Measurements from ENCODE around the gene SLC39A9. TPM values are rescaled to one million over a fixed set of nuclear protein-coding genes. Genes with fewer than 3 reads are reported as not detected.

The SLC39A9 gene
- total RNA-seq, 6 donors from 2014 or later, result 17.8 to 70.4 (median 54.0) TPM

DNA sequence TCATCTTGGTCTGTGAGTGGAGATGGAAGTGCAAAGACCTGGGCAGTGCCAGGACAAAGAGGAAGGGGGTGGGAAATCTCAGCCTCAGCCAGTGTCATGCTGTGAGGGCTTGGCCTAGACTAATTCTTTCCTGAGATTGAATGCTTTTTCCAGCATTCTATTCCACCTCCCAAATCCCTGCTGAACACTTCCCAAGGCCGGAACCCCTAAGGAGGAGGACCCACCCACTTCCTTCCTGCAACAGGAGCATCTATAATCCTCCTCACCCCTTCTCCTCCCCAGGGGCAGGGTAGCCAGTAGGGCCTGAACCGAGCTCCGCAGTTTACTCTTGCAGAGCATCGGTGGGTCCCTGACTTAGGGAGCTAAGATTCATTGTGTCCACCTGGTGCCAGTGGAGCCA is 89.3 kb downstream of the SLC39A9 start:
- Histone ChIP-seq H3K9me3 (no peaks in the 10 kb centered on the region), H3K4me3 (no peak overlapping the region), H3K4me1 (peaks cover 6 to 21% (median 17%) of the 10 kb centered on the region in 4 donors), H3K27me3 (peaks cover 0 to 24% (median 11%) of the 10 kb centered on the region in 4 donors), H3K36me3 (no peaks in the 10 kb centered on the region), H3K27ac (no peak overlapping the region)
- ATAC-seq (ENCODE audit: low FRiP score in 2 of 2) (no peak), DNase-seq (no peak)
- 51 to 79% methylated on average over 3 to 4 of the region's 4 CpGs for WGBS, 2 donors
- TF ChIP-seq POLR2A (IDR thresholded peaks at IDR 0.05), result no peak
- no peak for TF ChIP-seq EP300 (IDR thresholded peaks at IDR 0.05)
- TF ChIP-seq, protein P1, sequence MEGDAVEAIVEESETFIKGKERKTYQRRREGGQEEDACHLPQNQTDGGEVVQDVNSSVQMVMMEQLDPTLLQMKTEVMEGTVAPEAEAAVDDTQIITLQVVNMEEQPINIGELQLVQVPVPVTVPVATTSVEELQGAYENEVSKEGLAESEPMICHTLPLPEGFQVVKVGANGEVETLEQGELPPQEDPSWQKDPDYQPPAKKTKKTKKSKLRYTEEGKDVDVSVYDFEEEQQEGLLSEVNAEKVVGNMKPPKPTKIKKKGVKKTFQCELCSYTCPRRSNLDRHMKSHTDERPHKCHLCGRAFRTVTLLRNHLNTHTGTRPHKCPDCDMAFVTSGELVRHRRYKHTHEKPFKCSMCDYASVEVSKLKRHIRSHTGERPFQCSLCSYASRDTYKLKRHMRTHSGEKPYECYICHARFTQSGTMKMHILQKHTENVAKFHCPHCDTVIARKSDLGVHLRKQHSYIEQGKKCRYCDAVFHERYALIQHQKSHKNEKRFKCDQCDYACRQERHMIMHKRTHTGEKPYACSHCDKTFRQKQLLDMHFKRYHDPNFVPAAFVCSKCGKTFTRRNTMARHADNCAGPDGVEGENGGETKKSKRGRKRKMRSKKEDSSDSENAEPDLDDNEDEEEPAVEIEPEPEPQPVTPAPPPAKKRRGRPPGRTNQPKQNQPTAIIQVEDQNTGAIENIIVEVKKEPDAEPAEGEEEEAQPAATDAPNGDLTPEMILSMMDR (IDR thresholded peaks at IDR 0.05), result no peak

DNA sequence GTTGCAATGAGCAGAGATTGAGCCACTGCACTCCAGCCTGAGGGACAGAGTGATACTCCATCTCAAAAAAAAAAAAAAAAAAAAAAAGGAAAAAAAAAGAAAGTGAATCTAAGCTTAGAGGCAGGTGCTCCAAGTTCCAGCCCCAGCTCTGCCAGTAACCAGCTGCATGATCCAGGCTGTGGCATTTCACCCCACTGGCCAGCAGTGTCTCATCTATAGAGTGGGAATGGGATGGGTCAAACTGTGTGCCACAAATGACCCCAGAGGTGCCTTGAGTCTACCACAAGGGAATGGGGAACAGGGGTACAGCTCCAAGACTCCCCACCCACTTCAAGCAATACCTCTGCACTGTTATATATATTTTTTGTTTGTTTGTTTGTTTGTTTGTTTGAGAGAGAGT is 91.0 kb downstream of the SLC39A9 start:
- ATAC-seq (ENCODE audit: low FRiP score in 2 of 2) (no peak), DNase-seq (no peak)
- no peak for TF ChIP-seq POLR2AphosphoS5 (IDR thresholded peaks at IDR 0.05)
- TF ChIP-seq, protein P1 (IDR thresholded peaks at IDR 0.05), result no peak
- no peak for TF ChIP-seq EP300 (IDR thresholded peaks at IDR 0.05)
- no peak for TF ChIP-seq POLR2A (IDR thresholded peaks at IDR 0.05)

DNA sequence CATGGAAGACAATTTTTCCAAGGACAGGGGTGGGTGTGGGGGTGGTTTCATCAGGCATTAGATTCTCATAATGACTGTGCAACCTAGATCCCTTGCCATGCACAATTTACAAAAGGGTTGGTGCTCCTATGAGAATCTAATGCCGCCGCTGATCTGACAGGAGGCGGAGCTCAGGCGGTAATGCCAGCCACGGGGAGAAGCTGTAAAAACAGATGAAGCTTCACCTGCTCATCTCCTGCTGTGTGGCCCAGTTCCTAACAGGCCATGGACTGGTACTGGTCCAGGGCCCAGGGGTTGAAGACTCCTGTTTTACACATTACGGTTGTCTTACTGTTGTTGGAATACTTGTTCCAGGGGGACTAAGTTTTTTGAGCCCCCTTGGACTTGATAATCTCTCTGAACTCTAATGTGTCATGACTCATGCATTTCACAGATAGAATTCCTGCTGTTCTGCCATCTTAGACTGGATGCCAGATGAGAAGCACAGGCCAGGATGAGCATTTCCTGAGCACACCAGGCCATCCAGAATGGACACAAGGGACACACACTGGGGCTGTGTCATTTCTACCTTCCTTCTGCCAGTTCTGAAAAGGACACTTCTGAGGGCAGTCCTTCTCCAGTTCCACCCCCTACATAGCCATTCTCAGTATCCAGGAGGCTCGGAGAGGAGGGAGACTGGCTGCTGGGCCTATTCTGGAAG is 91.9 kb downstream of the SLC39A9 start:
- Histone ChIP-seq H3K27ac (no peak overlapping the region), H3K4me1 (no peaks in the 10 kb centered on the region), H3K36me3 (no peaks in the 10 kb centered on the region), H3K9me3 (no peaks in the 10 kb centered on the region), H3K27me3 (peaks cover 0 to 6% (median under 1%) of the 10 kb centered on the region in 4 donors), H3K4me3 (no peak overlapping the region)
- 86 to 89% methylated on average over 7 of the region's 7 CpGs for WGBS, 2 donors
- DNase-seq (no peak), ATAC-seq (ENCODE audit: low FRiP score in 2 of 2) (no peak)
- TF ChIP-seq POLR2A (IDR thresholded peaks at IDR 0.05), result no peak
- TF ChIP-seq, protein P1 (IDR thresholded peaks at IDR 0.05), result no peak
- TF ChIP-seq POLR2AphosphoS5 (IDR thresholded peaks at IDR 0.05), result no peak
- TF ChIP-seq EP300 (IDR thresholded peaks at IDR 0.05), result no peak

More for the DNA sequence above, 91.0 kb downstream of the SLC39A9 start:
- Histone ChIP-seq H3K4me3 (no peak overlapping the region), H3K36me3 (no peaks in the 10 kb centered on the region), H3K9me3 (no peaks in the 10 kb centered on the region), H3K4me1 (peaks cover 0 to 7% (median 6%) of the 10 kb centered on the region in 4 donors), H3K27me3 (peaks cover 0 to 15% (median 5%) of the 10 kb centered on the region in 4 donors), H3K27ac (no peak overlapping the region)

DNA sequence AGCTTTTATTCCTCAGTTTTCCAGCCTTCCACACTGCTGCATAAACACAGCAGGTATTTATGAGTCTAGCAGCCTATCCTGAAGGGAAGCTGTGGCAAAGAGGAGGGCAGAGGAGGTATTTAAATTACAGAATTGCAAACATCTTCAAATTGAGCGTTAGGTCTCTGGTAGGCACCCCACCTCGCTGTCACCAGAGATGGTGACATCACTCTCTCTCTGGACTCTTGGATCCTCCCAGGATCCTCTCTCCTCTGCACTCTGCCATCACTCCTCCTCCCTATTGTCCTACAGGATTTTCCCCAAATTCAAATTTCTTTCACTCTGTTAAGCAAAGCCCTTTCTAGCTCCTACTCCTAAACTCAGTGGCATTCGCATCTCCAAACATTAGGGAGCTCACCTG is 92.7 kb downstream of the SLC39A9 start:
- no peak for TF ChIP-seq EP300 (IDR thresholded peaks at IDR 0.05)
- no peak for TF ChIP-seq POLR2A (IDR thresholded peaks at IDR 0.05)
- no peak for TF ChIP-seq POLR2AphosphoS5 (IDR thresholded peaks at IDR 0.05)
- TF ChIP-seq, protein P1 (IDR thresholded peaks at IDR 0.05), result no peak
- Histone ChIP-seq H3K9me3 (no peaks in the 10 kb centered on the region), H3K4me3 (no peak overlapping the region), H3K36me3 (no peaks in the 10 kb centered on the region), H3K27me3 (no peaks in the 10 kb centered on the region), H3K4me1 (no peaks in the 10 kb centered on the region), H3K27ac (no peak overlapping the region)
- DNase-seq (no peak), ATAC-seq (ENCODE audit: low FRiP score in 2 of 2) (no peak)
- 83 to 91% methylated on average over 3 of the region's 3 CpGs for WGBS, 2 donors

DNA sequence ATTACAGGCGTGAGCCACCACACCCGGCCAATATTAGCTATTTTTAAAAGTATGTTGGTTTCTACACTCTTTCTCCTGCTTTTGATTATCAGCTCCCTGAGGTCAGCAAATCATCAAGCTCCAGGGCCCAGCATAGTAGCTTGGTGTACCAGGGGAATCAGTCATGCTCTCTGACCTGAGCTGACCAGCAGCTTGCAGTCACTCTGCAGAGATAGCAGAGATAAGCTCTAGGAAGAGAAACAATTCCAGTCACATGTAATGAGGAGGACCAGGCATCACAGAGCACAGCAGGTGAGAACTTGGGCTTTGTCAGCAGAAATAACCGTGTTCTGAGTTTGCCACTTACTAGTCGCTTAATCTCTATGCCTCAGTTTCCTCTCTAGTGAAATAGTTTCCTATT is 94.5 kb downstream of the SLC39A9 start:
- Histone ChIP-seq H3K4me3 (no peak overlapping the region), H3K36me3 (no peaks in the 10 kb centered on the region), H3K4me1 (no peaks in the 10 kb centered on the region), H3K27me3 (no peaks in the 10 kb centered on the region), H3K27ac (no peak overlapping the region), H3K9me3 (no peaks in the 10 kb centered on the region)
- ATAC-seq (ENCODE audit: low FRiP score in 2 of 2) (no peak), DNase-seq (no peak)
- TF ChIP-seq POLR2AphosphoS5 (IDR thresholded peaks at IDR 0.05) (no peak), POLR2A (IDR thresholded peaks at IDR 0.05) (no peak), EP300 (IDR thresholded peaks at IDR 0.05) (no peak)
- TF ChIP-seq, protein P1 (IDR thresholded peaks at IDR 0.05), result no peak
- 83 to 89% methylated on average over 4 of the region's 4 CpGs for WGBS, 2 donors
